ENCODE measurements around the gene PGA5.
"Not testable (repeated sequence)": the region's sequence is repeated elsewhere in the genome, so short reads cannot be mapped to it uniquely, and the experiment has no call there.

PGA5 gene

DNA sequence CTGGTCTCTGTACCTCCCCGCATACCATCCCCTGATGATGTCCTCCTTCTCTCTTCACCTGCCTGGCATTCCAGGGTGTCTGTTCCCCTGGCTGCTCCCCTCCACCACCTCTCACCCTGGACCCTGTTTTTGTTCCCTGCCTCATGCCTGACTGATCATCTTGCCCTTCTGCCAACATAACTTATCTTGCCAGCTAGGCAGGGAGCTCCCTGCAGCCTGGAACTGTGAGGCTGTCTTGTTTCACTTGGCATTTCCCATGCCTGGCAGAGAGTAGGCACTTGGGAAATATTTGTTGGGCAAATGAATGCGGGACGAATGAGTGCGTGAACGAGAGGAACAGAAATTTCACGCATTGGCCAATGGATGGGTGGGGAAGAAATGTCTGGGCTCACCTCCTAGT lies 11.5 kb upstream of the PGA5 start:
- not testable (repeated sequence) for H3K4me3 ChIP-seq (ENCODE audit: low read depth, low read length); DNase-seq (ENCODE audit: low read depth)

GRCh38 chr11:61231033-61231432 lies 9.9 kb upstream of the PGA5 start:
- H3K4me3 ChIP-seq (ENCODE audit: low read depth, low read length); DNase-seq (ENCODE audit: low read depth): not testable (repeated sequence)

DNA sequence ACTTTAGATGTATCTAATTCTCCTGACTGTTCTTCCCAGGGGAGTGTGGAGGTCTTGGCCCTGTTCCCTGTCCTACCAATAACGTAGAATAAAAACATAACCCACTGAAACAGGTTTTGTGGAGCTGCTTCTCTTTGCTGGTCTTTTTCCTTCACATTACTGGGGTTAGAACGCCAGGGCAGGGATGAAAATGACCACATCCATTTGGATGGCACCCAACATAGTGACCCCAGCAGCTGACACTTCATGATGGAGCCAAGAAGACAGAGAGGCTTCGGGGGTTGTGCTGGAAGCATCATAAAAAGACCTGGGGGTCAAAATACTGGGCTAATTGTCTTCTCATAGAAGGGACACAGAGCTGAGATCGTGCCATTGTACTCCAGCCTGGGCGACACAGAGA lies 9.4 kb upstream of the PGA5 start:
- H3K4me3 ChIP-seq (ENCODE audit: low read depth, low read length), result not testable (repeated sequence)

GRCh38 chr11:61232548-61233145 lies 8.3 kb upstream of the PGA5 start:
- DNase-seq (ENCODE audit: low read depth); H3K4me3 ChIP-seq (ENCODE audit: low read depth, low read length): not testable (repeated sequence)

More for the DNA sequence above, 9.4 kb upstream of the PGA5 start:
- DNase-seq (ENCODE audit: low read depth), result not testable (repeated sequence)

DNA sequence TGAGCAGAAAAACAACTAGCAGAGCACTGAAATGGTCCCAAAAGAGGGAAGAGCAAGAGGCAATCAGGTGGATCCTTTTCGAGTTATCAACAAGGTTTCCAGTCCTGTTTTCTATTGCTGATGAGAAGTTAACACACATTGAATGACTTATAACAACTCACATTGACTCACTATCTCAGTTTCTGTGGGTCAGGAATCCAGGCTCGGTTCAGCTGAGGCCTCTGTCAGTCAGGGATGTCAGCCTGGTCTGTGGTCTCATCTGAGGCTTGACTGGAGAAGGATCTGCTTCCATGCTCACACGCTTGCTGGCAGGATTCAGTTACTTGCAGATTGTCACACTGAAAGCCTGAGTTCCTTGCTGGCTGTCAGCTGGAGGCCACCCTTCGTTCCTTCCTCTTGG lies 3.8 kb upstream of the PGA5 start:
- not testable (repeated sequence) for H3K4me3 ChIP-seq (ENCODE audit: low read depth, low read length); DNase-seq (ENCODE audit: low read depth)

DNA sequence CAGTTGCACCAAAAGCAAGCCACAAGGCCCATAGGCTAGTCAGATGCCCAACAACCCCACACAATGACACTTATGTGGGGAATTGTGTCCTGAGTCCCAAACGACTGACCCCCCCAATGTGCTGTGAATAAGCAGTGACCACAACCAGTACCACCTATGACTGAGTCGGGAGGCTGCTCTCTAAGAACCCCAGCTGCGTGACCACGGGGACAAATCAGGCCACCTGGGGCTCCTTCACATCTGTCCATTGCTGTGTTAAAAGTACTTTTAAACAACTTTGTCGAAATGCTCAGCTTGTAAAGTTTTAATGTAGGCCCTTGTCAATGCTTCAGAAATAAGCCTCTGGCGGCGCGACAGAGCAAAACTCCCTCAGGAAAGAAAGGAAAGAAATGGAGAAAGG lies 687 bp upstream of the PGA5 start:
- not testable (repeated sequence) for H3K4me3 ChIP-seq (ENCODE audit: low read depth, low read length); DNase-seq (ENCODE audit: low read depth)

- H3K4me3 ChIP-seq (ENCODE audit: low read depth, low read length); DNase-seq (ENCODE audit: low read depth): not testable (repeated sequence)
Measured at GRCh38 chr11:61241526-61241925, 551 bp downstream of the PGA5 start.

GRCh38 chr11:61245284-61245964 lies 4.4 kb downstream of the PGA5 start:
- not testable (repeated sequence) for DNase-seq (ENCODE audit: low read depth); H3K4me3 ChIP-seq (ENCODE audit: low read depth, low read length)

GRCh38 chr11:61248071-61248470 lies 7.1 kb downstream of the PGA5 start:
- H3K4me3 ChIP-seq (ENCODE audit: low read depth, low read length); DNase-seq (ENCODE audit: low read depth): not testable (repeated sequence)

DNA sequence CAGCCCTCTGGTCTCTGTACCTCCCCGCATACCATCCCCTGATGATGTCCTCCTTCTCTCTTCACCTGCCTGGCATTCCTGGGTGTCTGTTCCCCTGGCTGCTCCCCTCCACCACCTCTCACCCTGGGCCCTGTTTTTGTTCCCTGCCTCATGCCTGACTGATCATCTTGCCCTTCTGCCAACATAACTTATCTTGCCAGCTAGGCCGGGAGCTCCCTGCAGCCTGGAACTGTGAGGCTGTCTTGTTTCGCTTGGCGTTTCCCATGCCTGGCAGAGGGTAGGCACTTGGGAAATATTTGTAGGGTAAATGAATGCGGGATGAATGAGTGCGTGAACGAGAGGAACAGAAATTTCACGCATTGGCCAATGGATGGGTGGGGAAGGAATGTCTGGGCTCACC lies 8.2 kb downstream of the PGA5 start:
- not testable (repeated sequence) for DNase-seq (ENCODE audit: low read depth); H3K4me3 ChIP-seq (ENCODE audit: low read depth, low read length)

GRCh38 chr11:61250796-61251765 lies 10.1 kb downstream of the PGA5 start:
- not testable (repeated sequence) for H3K4me3 ChIP-seq (ENCODE audit: low read depth, low read length); DNase-seq (ENCODE audit: low read depth)

- H3K4me3 ChIP-seq (ENCODE audit: low read depth, low read length); DNase-seq (ENCODE audit: low read depth): not testable (repeated sequence)
Measured at GRCh38 chr11:61252332-61252731, 11.4 kb downstream of the PGA5 start.

- DNase-seq (ENCODE audit: low read depth), result peak; percentile 79
- peak; percentile 99 for TF ChIP-seq CTCF (IDR thresholded peaks at IDR 0.05; ENCODE audit: insufficient read depth, low read depth, low read length, missing control alignments)
Measured at GRCh38 chr11:61254403-61255025, 13.5 kb downstream of the PGA5 start.

More at GRCh38 chr11:61254403-61255025, 13.5 kb downstream of the PGA5 start:
- H3K4me3 ChIP-seq (ENCODE audit: low read depth, low read length), result no peak overlapping the region
